CD4-positive, alpha-beta T cell (primary cell): ENCODE data around the gene ZC3H4. TPM values are rescaled to one million over a fixed set of nuclear protein-coding genes. Genes with fewer than 3 reads are reported as not detected.
"Not testable (repeated sequence)": the region's sequence is repeated elsewhere in the genome, so short reads cannot be mapped to it uniquely, and the experiment has no call there.

Source experiments
- ATAC-seq: fragments of 200-7000 bp; cut with Tn5 transposase; one replicate; pipeline ENCODE4 v1.10.0; 2022; ENCODE audit warnings: mild to moderate bottlenecking; ENCODE audit not compliant: poor library complexity
- CTCF ChIA-PET: fragments of 350-600 bp; sonication (Branson Sonifier 250); formaldehyde crosslinking; loops from one replicate; lab custom pipeline; 2021; ENCODE audit warnings: antibody characterized with exemption, inconsistent platforms; lab: Charles Lee
- POLR2A ChIA-PET: fragments of 350-600 bp; sonication (Branson Sonifier 250); formaldehyde crosslinking; loops from one replicate; lab custom pipeline; 2021; ENCODE audit warnings: antibody characterized with exemption, inconsistent platforms; lab: Charles Lee
- DNase-seq, 14 experiments: peaks; one replicate each; pipeline ENCODE4 v3.0.0-alpha.2; 2013 to 2020; ENCODE audit warnings: mixed read lengths in 2 of 14
- H3K27ac ChIP-seq, 2 donors: one replicate each; pipeline versions ENCODE4 v1.5.1 to v1.7.0; 2013; ENCODE audit warnings: low read length in 2 of 2, low read depth in 1 of 2, mild to moderate bottlenecking in 1 of 2
- H3K27me3 ChIP-seq, 2 experiments: 1 replicate in 1 of 2; 2 replicates in 1 of 2; pipeline versions ENCODE4 v1.6.1 to v1.7.0; 2013; ENCODE audit warnings: low read length in 2 of 2, control low read depth in 1 of 2, mild to moderate bottlenecking in 1 of 2, moderate library complexity in 1 of 2; ENCODE audit not compliant: insufficient read depth in 2 of 2, control insufficient read depth in 1 of 2
- H3K36me3 ChIP-seq: one replicate; pipeline ENCODE4 v1.6.1; 2013; ENCODE audit warnings: low read length, control low read depth; ENCODE audit not compliant: insufficient read depth
- H3K4me1 ChIP-seq: one replicate; pipeline ENCODE4 v1.6.1; 2013; ENCODE audit warnings: low read length, control low read depth; ENCODE audit not compliant: insufficient read depth
- H3K4me3 ChIP-seq: one replicate; pipeline ENCODE4 v1.5.1; 2013; ENCODE audit warnings: mild to moderate bottlenecking, low read length, moderate library complexity
- H3K9me3 ChIP-seq, 2 experiments: 1 replicate in 1 of 2; 2 replicates in 1 of 2; pipeline versions ENCODE4 v1.6.1 to v1.7.0; 2013; ENCODE audit warnings: low read length in 2 of 2, mild to moderate bottlenecking in 2 of 2, control low read depth in 1 of 2, moderate library complexity in 1 of 2; ENCODE audit not compliant: control insufficient read depth in 1 of 2, insufficient read depth in 1 of 2
- H3K27ac Mint-ChIP-seq: one replicate; pipeline ENCODE4 v1.8.0; 2020; ENCODE audit warnings: mixed read lengths
- H3K27me3 Mint-ChIP-seq: one replicate; pipeline ENCODE4 v1.8.0; 2021; ENCODE audit warnings: mixed read lengths
- H3K36me3 Mint-ChIP-seq: one replicate; pipeline ENCODE4 v1.8.0; 2021; ENCODE audit warnings: low read depth, mixed read lengths
- H3K4me1 Mint-ChIP-seq: one replicate; pipeline ENCODE4 v1.8.0; 2021; ENCODE audit warnings: low read depth, mixed read lengths
- H3K4me3 Mint-ChIP-seq: one replicate; pipeline ENCODE4 v1.8.0; 2020; ENCODE audit warnings: mild to moderate bottlenecking, mixed read lengths
- H3K9me3 Mint-ChIP-seq: one replicate; pipeline ENCODE4 v1.8.0; 2020; ENCODE audit warnings: mixed read lengths
- intact Hi-C, 2 experiments: fragments of 100-400 bp; cut with DNase I in 1 of 2; cut with micrococcal nuclease in 1 of 2; formaldehyde crosslinking; loops; one replicate each; pipeline versions ENCODE4 v1.15.1 to v1.9.0; 2023 to 2025; cut with DNase I, micrococcal nuclease
- total RNA-seq, 174 experiments: library from RNA in 2 of 174; stranded (reverse) in 2 of 174; gene quantifications; one replicate each; pipeline ENCODE4 v1.2.3 and lab custom pipeline; 2021 to 2026
- TF ChIP-seq, protein P1 (sequence below): fragments of 200-600 bp; IDR thresholded peaks from one replicate; pipeline ENCODE4 v1.8.0; 2022; ENCODE audit warnings: antibody characterized with exemption, mild to moderate bottlenecking

Gene ZC3H4
- total RNA-seq, 2 experiments from 2014 or later, result 39.4 to 43.7 TPM

DNA sequence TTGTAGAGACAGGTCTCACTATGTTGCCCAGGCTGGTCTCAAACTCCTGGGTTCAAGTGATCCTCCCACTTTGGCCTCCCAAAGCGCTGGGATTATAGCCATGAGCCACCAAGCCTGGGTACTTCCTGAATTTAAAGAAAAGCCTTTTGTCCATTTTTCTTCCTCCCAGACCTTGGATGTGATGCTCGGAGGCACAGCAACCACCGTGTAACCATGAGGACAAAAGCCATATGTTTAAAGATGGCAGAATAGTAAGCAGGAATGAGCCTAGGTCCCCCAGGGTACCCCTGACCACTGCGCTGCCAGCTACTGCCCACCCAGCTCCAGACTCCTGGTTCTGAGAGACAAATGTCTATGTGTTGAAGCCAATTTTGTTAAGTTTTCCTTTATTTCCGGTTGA is 31.1 kb downstream of the ZC3H4 start:
- ATAC-seq (no peak), DNase-seq (no peak)
- Histone ChIP-seq H3K36me3 (peaks cover 80% of the 10 kb centered on the region), H3K4me1 (no peaks in the 10 kb centered on the region), H3K27ac (no peak overlapping the region), H3K27me3 (no peaks in the 10 kb centered on the region), H3K9me3 (no peaks in the 10 kb centered on the region), H3K4me3 (no peak overlapping the region)
- Mint-ChIP-seq H3K4me3 (no peak overlapping the region), H3K27me3 (no peaks in the 10 kb centered on the region), H3K9me3 (no peaks in the 10 kb centered on the region), H3K27ac (no peak overlapping the region), H3K4me1 (no peaks in the 10 kb centered on the region), H3K36me3 (peaks cover 91% of the 10 kb centered on the region)
- ChIA-PET CTCF (interaction anchor here (1.4 kb wide), 1 partner anchor 162 kb away, joined by 4 read pairs; no protein-coding TSS in a partner anchor), POLR2A (no interaction called here)
- intact Hi-C loops, result no loop called here
- TF ChIP-seq, protein P1, sequence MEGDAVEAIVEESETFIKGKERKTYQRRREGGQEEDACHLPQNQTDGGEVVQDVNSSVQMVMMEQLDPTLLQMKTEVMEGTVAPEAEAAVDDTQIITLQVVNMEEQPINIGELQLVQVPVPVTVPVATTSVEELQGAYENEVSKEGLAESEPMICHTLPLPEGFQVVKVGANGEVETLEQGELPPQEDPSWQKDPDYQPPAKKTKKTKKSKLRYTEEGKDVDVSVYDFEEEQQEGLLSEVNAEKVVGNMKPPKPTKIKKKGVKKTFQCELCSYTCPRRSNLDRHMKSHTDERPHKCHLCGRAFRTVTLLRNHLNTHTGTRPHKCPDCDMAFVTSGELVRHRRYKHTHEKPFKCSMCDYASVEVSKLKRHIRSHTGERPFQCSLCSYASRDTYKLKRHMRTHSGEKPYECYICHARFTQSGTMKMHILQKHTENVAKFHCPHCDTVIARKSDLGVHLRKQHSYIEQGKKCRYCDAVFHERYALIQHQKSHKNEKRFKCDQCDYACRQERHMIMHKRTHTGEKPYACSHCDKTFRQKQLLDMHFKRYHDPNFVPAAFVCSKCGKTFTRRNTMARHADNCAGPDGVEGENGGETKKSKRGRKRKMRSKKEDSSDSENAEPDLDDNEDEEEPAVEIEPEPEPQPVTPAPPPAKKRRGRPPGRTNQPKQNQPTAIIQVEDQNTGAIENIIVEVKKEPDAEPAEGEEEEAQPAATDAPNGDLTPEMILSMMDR, result no peak

DNA sequence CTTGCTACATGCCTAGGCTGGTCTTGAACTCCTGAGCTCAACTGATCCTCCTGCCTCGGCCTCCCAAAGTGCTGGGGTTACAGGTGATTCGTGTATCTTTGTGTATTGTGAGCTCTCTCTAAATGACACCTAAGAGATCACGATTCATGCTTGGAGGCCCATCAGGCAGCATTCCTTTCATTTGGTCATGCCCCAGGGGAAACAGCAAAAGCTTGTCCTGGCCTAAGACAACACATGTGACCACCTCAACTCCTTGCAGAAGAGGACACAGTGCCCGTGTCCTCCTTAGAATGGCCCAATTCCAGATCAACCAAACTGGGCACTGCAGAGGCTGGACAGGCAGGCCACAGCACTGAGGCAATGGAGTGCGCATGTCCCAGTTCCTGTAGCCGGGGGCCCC is 32.5 kb downstream of the ZC3H4 start:
- H3K27me3 Mint-ChIP-seq, result no peaks in the 10 kb centered on the region
- peaks cover 72% of the 10 kb centered on the region for H3K36me3 ChIP-seq
- peaks cover 88% of the 10 kb centered on the region for H3K36me3 Mint-ChIP-seq
- H3K27ac Mint-ChIP-seq, result no peak overlapping the region
- H3K9me3 ChIP-seq, result no peaks in the 10 kb centered on the region
- intact Hi-C loops, result no loop called here
- H3K4me1 Mint-ChIP-seq, result no peaks in the 10 kb centered on the region
- TF ChIP-seq, protein P1, result no peak
- DNase-seq, result no peak
- no peak overlapping the region for H3K4me3 Mint-ChIP-seq
- POLR2A ChIA-PET, result interaction anchor here (1.2 to 1.5 kb wide), 2 partner anchors 29 to 33 kb away, joined by 3 to 8 read pairs; partner anchors contain the start of gene ZC3H4
- no peaks in the 10 kb centered on the region for H3K9me3 Mint-ChIP-seq
- CTCF ChIA-PET, result interaction anchor here (1.0 kb wide), 1 partner anchor 45 kb away, joined by 3 read pairs; no protein-coding TSS in a partner anchor
- H3K4me3 ChIP-seq, result no peak overlapping the region
- H3K4me1 ChIP-seq, result no peaks in the 10 kb centered on the region
- no peak overlapping the region for H3K27ac ChIP-seq
- H3K27me3 ChIP-seq, result no peaks in the 10 kb centered on the region
- no peak for ATAC-seq

DNA sequence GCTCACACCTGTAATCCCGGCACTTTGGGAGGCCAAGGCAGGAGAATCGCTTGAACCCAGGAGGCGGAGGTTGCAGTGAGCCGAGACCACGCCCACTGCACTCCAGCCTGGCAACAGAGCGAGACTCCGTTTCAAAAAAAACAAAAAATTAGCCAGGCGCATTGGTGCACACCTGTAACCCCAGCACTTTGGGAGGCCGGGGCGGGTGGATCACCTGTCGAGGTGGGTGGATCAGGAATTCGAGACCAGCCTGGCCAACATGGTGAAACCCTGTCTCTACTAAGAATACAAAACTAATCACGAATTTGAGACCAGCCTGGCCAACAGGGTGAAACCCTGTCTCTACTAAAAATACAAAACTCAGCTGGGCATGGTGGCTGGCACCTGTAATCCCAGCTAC is 35.2 kb downstream of the ZC3H4 start:
- H3K36me3 ChIP-seq, result peaks cover 72% of the 10 kb centered on the region
- H3K4me3 Mint-ChIP-seq, H3K4me1 Mint-ChIP-seq, H3K9me3 ChIP-seq, H3K27me3 Mint-ChIP-seq, H3K4me1 ChIP-seq, H3K27ac Mint-ChIP-seq, H3K9me3 Mint-ChIP-seq, ATAC-seq, H3K27ac ChIP-seq, DNase-seq, H3K4me3 ChIP-seq, H3K27me3 ChIP-seq: not testable (repeated sequence)
- ChIA-PET CTCF (interaction anchor here (1.2 to 2.5 kb wide), 4 partner anchors 45 to 60 kb away, joined by 3 to 16 read pairs (median 10); partner anchors contain the start of gene SAE1), POLR2A (interaction anchor here (1.8 to 2.3 kb wide), 3 partner anchors 34 to 67 kb away, joined by 4 to 21 read pairs (median 6); partner anchors contain the start of gene ZC3H4)
- intact Hi-C loops, result loop anchor here (5.0 kb wide), 2 partner anchors 34 to 134 kb away; partner anchors contain the start of gene ZC3H4 (in 1 of the 2)
- H3K36me3 Mint-ChIP-seq, result peaks cover 82% of the 10 kb centered on the region

DNA sequence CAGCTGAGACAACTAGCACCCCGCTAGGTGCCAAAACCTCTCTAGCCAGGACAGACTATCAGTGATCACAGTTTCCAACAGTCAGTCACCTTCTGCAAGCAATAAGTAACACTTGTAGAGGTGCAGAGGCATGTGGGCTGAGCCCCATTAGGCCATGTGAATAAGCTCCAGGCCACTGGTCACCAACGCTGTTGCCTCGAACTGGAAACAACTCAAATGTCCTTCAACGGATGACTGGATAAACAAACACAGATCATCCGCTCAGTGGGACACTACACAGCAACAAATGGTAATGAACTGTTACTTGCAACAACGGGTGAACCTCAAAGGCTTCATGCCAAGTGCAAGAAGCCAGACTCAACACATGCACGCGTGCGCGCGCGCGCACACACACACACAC is 37.6 kb downstream of the ZC3H4 start:
- H3K36me3 ChIP-seq, result peaks cover 66% of the 10 kb centered on the region
- no peaks in the 10 kb centered on the region for H3K27me3 Mint-ChIP-seq
- no peaks in the 10 kb centered on the region for H3K9me3 Mint-ChIP-seq
- no peak overlapping the region for H3K4me3 ChIP-seq
- H3K36me3 Mint-ChIP-seq, result peaks cover 76% of the 10 kb centered on the region
- ChIA-PET POLR2A (no interaction called here), CTCF (no interaction called here)
- no peak overlapping the region for H3K27ac ChIP-seq
- no peak for DNase-seq
- H3K4me3 Mint-ChIP-seq, result no peak overlapping the region
- no peaks in the 10 kb centered on the region for H3K9me3 ChIP-seq
- H3K27me3 ChIP-seq, result no peaks in the 10 kb centered on the region
- H3K27ac Mint-ChIP-seq, result no peak overlapping the region
- no peak for ATAC-seq
- peaks cover 6% of the 10 kb centered on the region for H3K4me1 Mint-ChIP-seq
- intact Hi-C loops, result loop anchor here (5.0 kb wide), 2 partner anchors 36 to 136 kb away; partner anchors contain the start of gene ZC3H4 (in 1 of the 2)
- TF ChIP-seq, protein P1, result no peak
- peaks cover 4% of the 10 kb centered on the region for H3K4me1 ChIP-seq
